ELR (cell line): ENCODE data around the gene PRKG2.

Source experiments
- DNase-seq: peaks from one replicate; pipeline ENCODE4 v3.0.0-alpha.2; 2015; ENCODE audit warnings: low read depth

The PRKG2 gene

GRCh38 chr4:81093720-81094401 lies 121.2 kb downstream of the PRKG2 start:
- DNase-seq: no peak

GRCh38 chr4:81085979-81086378 lies 129.0 kb downstream of the PRKG2 start:
- DNase-seq: no peak

GRCh38 chr4:81085291-81085690 lies 129.7 kb downstream of the PRKG2 start:
- DNase-seq: no peak

- no peak for DNase-seq
These were observed 130.4 kb downstream of the PRKG2 start for GRCh38 chr4:81084634-81085033.

GRCh38 chr4:81084029-81084428 lies 131.0 kb downstream of the PRKG2 start:
- no peak for DNase-seq

GRCh38 chr4:81081156-81081555 lies 133.9 kb downstream of the PRKG2 start:
- DNase-seq: no peak

- DNase-seq: no peak
These were observed 144.0 kb downstream of the PRKG2 start for GRCh38 chr4:81071013-81071412.

- peak; percentile 75 for DNase-seq
These were observed 145.2 kb downstream of the PRKG2 start for GRCh38 chr4:81069706-81070331.

GRCh38 chr4:81065446-81065845 lies 149.6 kb downstream of the PRKG2 start:
- no peak for DNase-seq

GRCh38 chr4:81062001-81062400 lies 153.0 kb downstream of the PRKG2 start:
- no peak for DNase-seq

- no peak for DNase-seq
These were observed 153.7 kb downstream of the PRKG2 start for GRCh38 chr4:81061344-81061730.

- DNase-seq: no peak
These were observed 154.3 kb downstream of the PRKG2 start for GRCh38 chr4:81060587-81061343.

GRCh38 chr4:81058621-81059020 lies 156.4 kb downstream of the PRKG2 start:
- DNase-seq: no peak

GRCh38 chr4:81052119-81053068 lies 162.6 kb downstream of the PRKG2 start:
- peak; percentile 61 for DNase-seq

GRCh38 chr4:81049907-81050306 lies 165.1 kb downstream of the PRKG2 start:
- no peak for DNase-seq

GRCh38 chr4:81049330-81049729 lies 165.7 kb downstream of the PRKG2 start:
- no peak for DNase-seq

GRCh38 chr4:81042578-81043365 lies 172.2 kb downstream of the PRKG2 start:
- DNase-seq: no peak

GRCh38 chr4:81040012-81040659 lies 174.9 kb downstream of the PRKG2 start:
- DNase-seq: peak; percentile 41

GRCh38 chr4:81039351-81039972 lies 175.6 kb downstream of the PRKG2 start:
- no peak for DNase-seq

GRCh38 chr4:81038636-81039350 lies 176.2 kb downstream of the PRKG2 start:
- no peak for DNase-seq
